K562 (cell line): Measurements from ENCODE around the gene TRIM27. TPM values are rescaled to one million over a fixed set of nuclear protein-coding genes. Genes with fewer than 3 reads are reported as not detected.

Source experiments
- BACH1 ChIP-seq: fragments of 200-800 bp; sonication (Bioruptor generic); IDR thresholded peaks from 2 replicates; pipeline ENCODE4 v1.6.1; 2016; ENCODE audit warnings: missing genetic modification characterization, missing compliant biosample characterization
- CCNT2 ChIP-seq: IDR thresholded peaks from 2 replicates; pipeline ENCODE4 v1.6.1; 2011; ENCODE audit warnings: borderline replicate concordance, low read depth, mild to moderate bottlenecking, moderate library complexity, mixed read lengths, low read length; ENCODE audit not compliant: insufficient read length; ENCODE audit errors: extremely low read depth
- EZH2 ChIP-seq: IDR thresholded peaks from 2 replicates; pipeline ENCODE4 v1.6.1; 2012; ENCODE audit warnings: low read depth, mild to moderate bottlenecking, inconsistent platforms, low read length, borderline replicate concordance
- HDAC1 ChIP-seq, 2 experiments: fragments of 450-650 bp; IDR thresholded peaks; 2 replicates each; pipeline ENCODE4 v1.6.1; 2016 to 2017; ENCODE audit warnings: inconsistent platforms in 1 of 2, mild to moderate bottlenecking in 1 of 2, moderate library complexity in 1 of 2
- KDM2B ChIP-seq: fragments of 250-450 bp; sonication (Bioruptor Pico); IDR thresholded peaks from 2 replicates; pipeline ENCODE4 v1.8.0; 2021; ENCODE audit warnings: mild to moderate bottlenecking, moderate library complexity
- PHF20 ChIP-seq: fragments of 450-650 bp; IDR thresholded peaks from 2 replicates; pipeline ENCODE4 v1.6.1; 2018; ENCODE audit not compliant: partially characterized antibody
- SIN3A ChIP-seq, 2 experiments: fragments of 150-350 bp in 1 of 2; IDR thresholded peaks; 2 replicates each; pipeline ENCODE4 v1.6.1; 2011 to 2016; ENCODE audit warnings: borderline replicate concordance in 2 of 2, low read depth in 2 of 2, low read length in 2 of 2, mild to moderate bottlenecking in 2 of 2, moderate library complexity in 2 of 2; ENCODE audit not compliant: control insufficient read depth in 1 of 2
- SRSF3 ChIP-seq: fragments of 200-400 bp; formaldehyde crosslinking; IDR thresholded peaks from 2 replicates; pipeline ENCODE4 v1.6.1; 2016; ENCODE audit warnings: mild to moderate bottlenecking, low read length, moderate library complexity; ENCODE audit not compliant: insufficient read depth
- STAG1 ChIP-seq: sonication (generic); formaldehyde crosslinking; IDR thresholded peaks from 2 replicates; pipeline ENCODE4 v1.5.0; 2020; ENCODE audit warnings: missing genetic modification reagents, borderline replicate concordance
- TRIM28 ChIP-seq: fragments of 450-650 bp; IDR thresholded peaks from 2 replicates; pipeline ENCODE4 v1.6.1; 2017
- polyA plus RNA-seq, 8 experiments: library from polyadenylated mRNA; depleted of rRNA in 4 of 8; stranded (reverse) in 5 of 8; unstranded in 3 of 8; fragments of >200 nt; fragmentation: Nextera tagmentation in 2 of 8; fragmentation: Illumina TruSeq in 1 of 8; extraction: Ambion mirVana in 2 of 8; extraction: Trizol in 1 of 8; gene quantifications; 2 replicates each; pipeline versions ENCODE4 v1.2.1 to v1.2.3, GENCODE V29; 2011 to 2014; ENCODE audit warnings: inconsistent platforms in 1 of 8, missing spikeins in 1 of 8
- total RNA-seq, 7 experiments: library from RNA; depleted of rRNA in 6 of 7; stranded (reverse); fragments of >200 nt in 6 of 7; fragmentation: Illumina TruSeq in 2 of 7; extraction: Trizol in 2 of 7; gene quantifications; 2 replicates each; pipeline versions ENCODE4 v1.2.1 to v1.2.3, GENCODE V29; 2011 to 2021; ENCODE audit warnings: low replicate concordance in 1 of 7
- TF ChIP-seq, protein P1 (sequence below): fragments of 450-650 bp; IDR thresholded peaks from 2 replicates; pipeline ENCODE4 v1.6.1; 2016; ENCODE audit warnings: mild to moderate bottlenecking
- TF ChIP-seq, protein P2 (sequence below): fragments of 200-800 bp; sonication (Bioruptor generic); IDR thresholded peaks from 2 replicates; pipeline ENCODE4 v1.6.1; 2017; ENCODE audit warnings: missing genetic modification characterization, missing compliant biosample characterization
- TF ChIP-seq, protein P3 (sequence below), 2 experiments: fragments of 450-650 bp in 1 of 2; sonication (generic) in 1 of 2; formaldehyde crosslinking in 1 of 2; IDR thresholded peaks; 2 replicates each; pipeline versions ENCODE4 v1.7.1 to v1.9.0; 2016 to 2022; ENCODE audit warnings: inconsistent platforms in 1 of 2, mild to moderate bottlenecking in 1 of 2, missing genetic modification reagents in 1 of 2

The TRIM27 gene
- total and polyA plus RNA-seq, 9 of the 15 experiments (the other 6 are each of a cell fraction or from before 2014, with no cell fraction given) = 37.7 to 235 (median 122) TPM

DNA sequence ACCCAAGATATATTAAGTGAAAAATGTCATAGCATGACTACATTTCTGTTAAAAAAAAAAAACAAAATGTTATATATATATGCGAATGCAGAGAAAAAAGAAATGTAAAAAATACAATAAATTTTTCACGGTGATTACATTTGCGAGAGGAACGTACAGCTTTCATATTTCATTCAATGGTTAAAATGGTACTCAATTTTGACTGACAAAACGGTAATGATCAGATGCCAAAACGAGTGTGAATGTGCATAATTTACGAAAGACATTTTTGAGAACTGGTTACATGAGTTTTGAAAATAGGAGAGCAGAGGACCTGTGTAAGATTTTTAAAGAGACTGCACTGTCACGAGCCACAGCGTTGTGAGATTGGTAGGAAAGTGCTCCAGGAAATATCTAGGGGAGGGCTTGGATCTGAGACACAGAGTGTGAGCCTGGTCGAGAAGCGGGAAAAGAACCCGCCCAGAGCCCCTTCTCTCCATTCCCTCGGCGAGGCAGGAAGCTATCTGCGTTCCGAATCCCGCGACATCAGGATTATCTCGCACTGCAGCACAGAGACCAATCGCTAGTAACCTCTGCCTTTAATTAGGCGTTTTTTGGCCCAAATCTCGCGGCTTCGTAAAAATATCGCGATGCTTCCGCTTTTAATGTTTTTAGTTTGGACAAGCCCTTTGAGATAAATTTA lies 28.5 kb downstream of the TRIM27 start (continued):
- TF ChIP-seq, protein P1, sequence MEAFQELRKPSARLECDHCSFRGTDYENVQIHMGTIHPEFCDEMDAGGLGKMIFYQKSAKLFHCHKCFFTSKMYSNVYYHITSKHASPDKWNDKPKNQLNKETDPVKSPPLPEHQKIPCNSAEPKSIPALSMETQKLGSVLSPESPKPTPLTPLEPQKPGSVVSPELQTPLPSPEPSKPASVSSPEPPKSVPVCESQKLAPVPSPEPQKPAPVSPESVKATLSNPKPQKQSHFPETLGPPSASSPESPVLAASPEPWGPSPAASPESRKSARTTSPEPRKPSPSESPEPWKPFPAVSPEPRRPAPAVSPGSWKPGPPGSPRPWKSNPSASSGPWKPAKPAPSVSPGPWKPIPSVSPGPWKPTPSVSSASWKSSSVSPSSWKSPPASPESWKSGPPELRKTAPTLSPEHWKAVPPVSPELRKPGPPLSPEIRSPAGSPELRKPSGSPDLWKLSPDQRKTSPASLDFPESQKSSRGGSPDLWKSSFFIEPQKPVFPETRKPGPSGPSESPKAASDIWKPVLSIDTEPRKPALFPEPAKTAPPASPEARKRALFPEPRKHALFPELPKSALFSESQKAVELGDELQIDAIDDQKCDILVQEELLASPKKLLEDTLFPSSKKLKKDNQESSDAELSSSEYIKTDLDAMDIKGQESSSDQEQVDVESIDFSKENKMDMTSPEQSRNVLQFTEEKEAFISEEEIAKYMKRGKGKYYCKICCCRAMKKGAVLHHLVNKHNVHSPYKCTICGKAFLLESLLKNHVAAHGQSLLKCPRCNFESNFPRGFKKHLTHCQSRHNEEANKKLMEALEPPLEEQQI = peak; percentile 65; the same call in 1 of the 2 replicates
- peak; percentile 32 for TF ChIP-seq CCNT2
- TF ChIP-seq TRIM28 = no peak
- no peak for TF ChIP-seq KDM2B (CRISPR knock-in tag)
- 0 out of 4 replicates have a peak, but pooled peaks of 1 of the 2 experiments have one; percentile 16 for TF ChIP-seq SIN3A (IDR thresholded peaks at IDR 0.05; ENCODE audit: borderline replicate concordance in 2 of 2, control insufficient read depth in 1 of 2, low read depth in 2 of 2, low read length in 2 of 2)
- TF ChIP-seq SRSF3 = no peak
- TF ChIP-seq STAG1 (CRISPR knock-in tag) = no peak
- TF ChIP-seq PHF20 = no peak
- peak; percentile 10 to 41; a peak in 1 of 4 replicates for TF ChIP-seq HDAC1 (IDR thresholded peaks at IDR 0.05)
- no peak for TF ChIP-seq BACH1 (tag)
- no peak for TF ChIP-seq EZH2
- TF ChIP-seq, protein P2, sequence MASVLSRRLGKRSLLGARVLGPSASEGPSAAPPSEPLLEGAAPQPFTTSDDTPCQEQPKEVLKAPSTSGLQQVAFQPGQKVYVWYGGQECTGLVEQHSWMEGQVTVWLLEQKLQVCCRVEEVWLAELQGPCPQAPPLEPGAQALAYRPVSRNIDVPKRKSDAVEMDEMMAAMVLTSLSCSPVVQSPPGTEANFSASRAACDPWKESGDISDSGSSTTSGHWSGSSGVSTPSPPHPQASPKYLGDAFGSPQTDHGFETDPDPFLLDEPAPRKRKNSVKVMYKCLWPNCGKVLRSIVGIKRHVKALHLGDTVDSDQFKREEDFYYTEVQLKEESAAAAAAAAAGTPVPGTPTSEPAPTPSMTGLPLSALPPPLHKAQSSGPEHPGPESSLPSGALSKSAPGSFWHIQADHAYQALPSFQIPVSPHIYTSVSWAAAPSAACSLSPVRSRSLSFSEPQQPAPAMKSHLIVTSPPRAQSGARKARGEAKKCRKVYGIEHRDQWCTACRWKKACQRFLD = peak; percentile 54; the same call in 1 of the 2 replicates
- TF ChIP-seq, protein P3, sequence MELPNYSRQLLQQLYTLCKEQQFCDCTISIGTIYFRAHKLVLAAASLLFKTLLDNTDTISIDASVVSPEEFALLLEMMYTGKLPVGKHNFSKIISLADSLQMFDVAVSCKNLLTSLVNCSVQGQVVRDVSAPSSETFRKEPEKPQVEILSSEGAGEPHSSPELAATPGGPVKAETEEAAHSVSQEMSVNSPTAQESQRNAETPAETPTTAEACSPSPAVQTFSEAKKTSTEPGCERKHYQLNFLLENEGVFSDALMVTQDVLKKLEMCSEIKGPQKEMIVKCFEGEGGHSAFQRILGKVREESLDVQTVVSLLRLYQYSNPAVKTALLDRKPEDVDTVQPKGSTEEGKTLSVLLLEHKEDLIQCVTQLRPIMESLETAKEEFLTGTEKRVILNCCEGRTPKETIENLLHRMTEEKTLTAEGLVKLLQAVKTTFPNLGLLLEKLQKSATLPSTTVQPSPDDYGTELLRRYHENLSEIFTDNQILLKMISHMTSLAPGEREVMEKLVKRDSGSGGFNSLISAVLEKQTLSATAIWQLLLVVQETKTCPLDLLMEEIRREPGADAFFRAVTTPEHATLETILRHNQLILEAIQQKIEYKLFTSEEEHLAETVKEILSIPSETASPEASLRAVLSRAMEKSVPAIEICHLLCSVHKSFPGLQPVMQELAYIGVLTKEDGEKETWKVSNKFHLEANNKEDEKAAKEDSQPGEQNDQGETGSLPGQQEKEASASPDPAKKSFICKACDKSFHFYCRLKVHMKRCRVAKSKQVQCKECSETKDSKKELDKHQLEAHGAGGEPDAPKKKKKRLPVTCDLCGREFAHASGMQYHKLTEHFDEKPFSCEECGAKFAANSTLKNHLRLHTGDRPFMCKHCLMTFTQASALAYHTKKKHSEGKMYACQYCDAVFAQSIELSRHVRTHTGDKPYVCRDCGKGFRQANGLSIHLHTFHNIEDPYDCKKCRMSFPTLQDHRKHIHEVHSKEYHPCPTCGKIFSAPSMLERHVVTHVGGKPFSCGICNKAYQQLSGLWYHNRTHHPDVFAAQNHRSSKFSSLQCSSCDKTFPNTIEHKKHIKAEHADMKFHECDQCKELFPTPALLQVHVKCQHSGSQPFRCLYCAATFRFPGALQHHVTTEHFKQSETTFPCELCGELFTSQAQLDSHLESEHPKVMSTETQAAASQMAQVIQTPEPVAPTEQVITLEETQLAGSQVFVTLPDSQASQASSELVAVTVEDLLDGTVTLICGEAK (IDR thresholded peaks at IDR 0.05) = peak; percentile 41
- TF ChIP-seq, protein P3 (CRISPR knock-in tag; IDR thresholded peaks at IDR 0.05) = no peak
